HG02938 (cell line): ENCODE measurements around the gene LAMTOR3.

Source experiments
- ATAC-seq: cut with Tn5 transposase; IDR thresholded peaks from one replicate; pipeline ENCODE4 v1.9.1; 2021; ENCODE audit warnings: mild to moderate bottlenecking, moderate library complexity; ENCODE audit not compliant: unreplicated experiment

LAMTOR3 gene

GRCh38 chr4:99894161-99894997 lies at the start of gene LAMTOR3:
LAMTOR3 (minus strand) TSS chr4:99894427; CDS start chr4:99893963, 464 bp downstream.
- ATAC-seq: peak; percentile 100

DNA sequence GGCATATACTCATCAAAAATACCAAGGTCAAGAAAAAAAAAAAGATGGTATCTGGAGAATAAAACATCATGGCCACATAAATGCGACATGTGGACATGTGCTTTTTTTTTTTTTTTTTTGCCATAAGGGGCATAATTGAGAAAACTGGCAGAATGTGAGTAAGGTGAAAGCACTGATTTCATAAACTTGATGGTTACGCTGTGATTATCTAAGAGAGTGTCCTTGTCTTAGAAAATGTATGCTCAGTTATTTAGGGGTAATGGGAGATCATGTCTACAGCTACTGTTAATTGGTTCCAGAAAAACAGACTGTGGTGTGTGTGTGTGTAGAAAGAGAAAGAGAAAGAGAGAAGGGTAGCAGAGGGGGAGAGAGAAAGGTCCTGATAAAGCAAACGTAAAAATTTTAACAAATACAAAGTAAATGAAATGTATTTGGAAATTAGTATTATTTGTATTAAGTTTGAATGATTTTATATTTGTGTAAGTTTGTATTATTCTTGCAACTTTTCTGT lies 44.1 kb upstream of the LAMTOR3 start:
- no peak for ATAC-seq

- ATAC-seq: no peak
Observed at GRCh38 chr4:99934891-99935290, 40.7 kb upstream of the LAMTOR3 start.

GRCh38 chr4:99927566-99927965 lies 33.3 kb upstream of the LAMTOR3 start:
- no peak for ATAC-seq

DNA sequence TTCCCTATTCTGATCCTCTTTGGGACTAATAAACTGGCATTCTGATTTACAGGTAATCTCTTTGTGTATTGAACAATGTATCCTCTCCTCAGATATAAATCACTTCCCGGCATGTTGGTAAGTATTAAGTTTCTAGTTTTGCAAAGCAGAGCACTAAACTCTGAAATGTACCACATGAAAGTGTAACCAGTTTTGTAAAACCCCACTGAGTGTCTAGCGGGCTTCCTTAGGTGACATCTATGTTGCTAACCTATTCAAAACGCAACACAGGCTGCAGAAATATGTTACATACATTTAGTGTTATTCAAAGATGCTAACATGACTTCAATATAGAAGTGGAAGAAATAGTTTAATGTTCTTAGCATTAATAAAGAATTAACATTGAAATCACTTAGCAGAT lies 26.9 kb upstream of the LAMTOR3 start:
- no peak for ATAC-seq

DNA sequence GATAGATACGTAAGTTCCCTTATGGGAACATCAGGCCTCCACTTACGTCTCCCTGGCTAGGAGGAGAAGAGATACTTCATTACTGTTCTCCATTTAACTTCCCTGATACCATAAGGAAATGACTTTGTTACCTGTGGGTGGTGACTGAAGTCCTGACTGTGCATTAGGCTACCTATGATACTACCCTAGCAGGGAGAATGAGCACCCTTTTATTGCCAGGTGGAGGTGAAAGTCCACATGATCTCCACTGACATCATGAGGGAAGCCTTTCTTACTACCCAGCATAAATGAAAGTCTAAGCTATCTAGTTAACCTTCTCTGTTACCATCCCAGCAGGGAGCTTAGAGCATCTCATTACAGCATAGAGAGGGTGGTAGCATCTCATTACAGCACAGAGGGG lies 24.4 kb upstream of the LAMTOR3 start:
- no peak for ATAC-seq

DNA sequence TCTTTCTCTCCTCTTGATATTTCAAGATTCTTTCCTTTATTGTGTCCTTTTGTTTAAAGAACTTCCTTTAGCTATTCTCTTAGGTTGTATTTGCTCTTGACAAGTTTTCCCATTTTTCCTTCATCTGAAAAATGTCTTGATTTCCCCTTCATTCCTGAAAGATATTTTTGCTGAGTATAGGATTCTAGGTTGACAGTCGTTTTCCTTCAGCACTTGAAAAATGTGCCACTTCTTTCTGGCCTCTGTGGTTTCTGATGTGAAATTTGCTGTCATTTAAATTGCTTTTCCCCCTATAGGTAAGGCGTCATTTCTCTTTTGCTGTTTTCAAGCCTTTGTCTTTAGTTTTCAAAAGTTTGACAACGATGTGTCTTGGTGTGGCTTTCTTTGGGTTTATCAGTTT lies 23.3 kb upstream of the LAMTOR3 start:
- no peak for ATAC-seq

DNA sequence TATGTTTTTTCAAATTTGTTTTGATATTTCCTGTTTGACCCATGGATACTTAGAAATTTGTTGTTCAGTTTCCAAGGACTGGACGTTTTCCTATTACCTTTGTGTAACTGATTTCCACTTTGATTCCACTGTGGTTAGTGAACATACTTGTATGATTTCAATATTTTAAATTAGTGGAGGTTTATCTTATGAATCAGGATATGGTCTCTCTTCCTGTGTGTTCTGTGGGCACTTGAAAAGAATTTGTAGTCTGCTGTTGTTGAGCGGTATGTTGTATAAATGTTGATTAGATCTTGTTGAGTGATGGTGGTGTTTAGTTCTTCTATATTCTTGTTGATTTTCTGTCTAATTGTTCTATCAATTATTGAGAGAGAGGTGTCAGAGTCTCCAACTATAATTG lies 21.2 kb upstream of the LAMTOR3 start:
- no peak for ATAC-seq

DNA sequence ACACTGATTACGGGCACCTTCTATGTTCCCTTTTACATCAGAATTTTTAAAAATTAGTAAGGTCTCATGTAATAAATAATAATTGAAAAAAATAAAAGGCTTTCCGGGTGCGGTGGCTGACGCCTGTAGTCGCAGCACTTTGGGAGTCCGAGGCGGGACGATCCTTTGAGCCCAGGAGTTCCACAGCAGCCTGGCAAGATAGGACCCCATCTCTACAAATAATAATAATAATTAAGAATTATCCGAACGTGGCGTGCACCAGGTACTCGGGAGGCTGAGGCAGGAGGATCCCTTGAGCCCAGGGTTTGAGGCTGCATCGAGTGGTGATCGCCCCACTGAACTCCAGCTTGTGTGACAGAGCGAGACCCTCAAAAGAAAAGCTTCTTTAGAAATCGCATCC lies 771 bp upstream of the LAMTOR3 start:
- no peak for ATAC-seq

DNA sequence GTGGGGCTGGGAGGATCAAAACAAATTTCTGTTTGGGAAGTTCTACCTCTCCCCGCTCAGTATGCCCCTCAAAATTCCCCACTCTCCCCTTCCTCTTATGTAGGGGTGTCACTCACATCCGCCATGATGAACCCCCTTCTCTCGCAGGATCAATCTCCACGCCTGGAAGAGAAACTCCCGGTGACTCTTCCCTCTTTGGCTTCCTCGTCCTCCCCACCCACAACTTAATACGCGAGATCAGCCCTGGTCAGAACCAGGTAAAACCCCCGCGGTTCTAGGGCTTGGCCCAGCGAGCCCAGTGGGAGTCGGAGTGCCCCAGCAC lies 427 bp downstream of the LAMTOR3 start:
- no peak for ATAC-seq

- no peak for ATAC-seq
Observed at GRCh38 chr4:99893029-99893428, 1.2 kb downstream of the LAMTOR3 start.

- no peak for ATAC-seq
Observed at GRCh38 chr4:99891351-99891750, 2.9 kb downstream of the LAMTOR3 start.

- no peak for ATAC-seq
Observed at GRCh38 chr4:99887837-99888236, 6.4 kb downstream of the LAMTOR3 start.

DNA sequence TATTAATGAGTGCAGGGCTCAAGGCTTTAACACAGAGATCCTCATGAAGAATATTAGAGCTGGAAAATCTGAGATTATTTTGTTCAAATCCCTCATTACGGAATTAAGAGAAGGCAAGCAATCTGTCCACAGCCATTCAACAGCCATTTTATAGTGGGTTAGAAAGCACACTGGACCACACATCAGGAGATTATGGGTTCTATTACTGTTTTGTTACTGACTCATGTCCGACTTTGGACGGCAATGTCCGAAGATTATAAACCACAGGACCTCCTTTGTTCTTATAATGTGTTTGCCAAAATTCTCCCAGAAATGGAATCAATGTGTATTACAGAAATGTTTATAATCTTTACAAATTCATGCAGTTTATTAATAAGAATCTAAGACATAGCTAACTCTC lies 8.1 kb downstream of the LAMTOR3 start:
- no peak for ATAC-seq

DNA sequence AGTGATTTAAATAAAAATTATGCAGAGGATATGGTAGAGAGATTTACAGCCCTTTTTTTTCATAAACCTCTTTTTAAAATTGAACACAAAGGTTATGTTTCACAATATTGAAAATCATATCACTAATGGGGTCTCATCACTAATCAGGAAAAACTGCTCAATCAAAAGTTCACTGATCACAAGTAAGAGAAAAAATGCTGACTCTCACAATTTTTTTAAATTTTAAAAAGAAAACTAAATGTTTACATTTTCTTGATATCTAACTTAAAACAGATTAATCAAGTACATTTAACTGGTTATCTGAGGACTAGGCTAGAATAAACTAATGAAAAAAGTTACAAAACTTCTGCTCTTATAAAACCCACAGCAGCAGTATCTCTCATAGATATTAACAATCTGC lies 8.5 kb downstream of the LAMTOR3 start:
- ATAC-seq: no peak

DNA sequence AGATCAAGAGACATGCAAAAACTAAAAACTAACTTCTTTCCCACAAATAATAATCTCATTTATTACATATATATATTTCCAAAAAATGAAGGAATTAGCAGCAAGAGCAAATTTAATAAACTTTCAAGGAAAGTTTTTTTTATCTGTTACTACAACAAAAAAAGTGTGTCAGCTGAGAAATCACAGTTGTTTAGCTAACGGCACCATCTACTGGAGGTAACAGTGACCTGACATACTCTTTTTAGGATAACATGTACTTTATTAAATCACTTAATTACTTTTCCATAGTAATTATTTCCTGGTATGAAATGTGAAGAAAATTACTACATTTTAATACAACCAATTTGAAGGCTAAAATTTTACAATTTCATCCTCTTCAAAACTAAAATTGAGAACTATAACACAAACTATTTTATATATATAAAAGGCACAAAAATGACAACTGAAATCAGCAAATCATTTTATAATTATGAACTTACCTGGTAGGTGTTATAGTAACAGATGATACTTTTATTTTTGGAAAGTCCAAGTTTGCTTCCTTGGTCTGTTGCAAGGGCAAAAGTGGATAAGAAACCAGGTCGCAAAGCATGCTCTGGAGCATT lies 9.1 kb downstream of the LAMTOR3 start:
- no peak for ATAC-seq

DNA sequence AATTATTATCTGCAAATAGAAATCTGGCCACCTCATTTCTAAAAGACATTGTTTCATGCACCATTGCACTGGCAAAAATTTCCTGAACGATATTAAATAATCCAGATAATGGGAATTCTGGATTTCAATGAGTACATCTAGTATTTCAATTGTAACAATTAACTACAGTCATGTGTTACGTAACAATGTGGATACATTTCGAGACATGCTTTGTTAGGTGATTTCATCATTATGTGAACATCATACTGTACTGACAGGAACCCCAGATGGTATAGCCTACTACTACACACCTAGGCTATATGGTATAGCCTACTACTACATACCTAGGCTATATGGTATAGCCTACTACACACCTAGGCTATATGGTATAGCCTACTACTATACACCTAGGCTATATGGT lies 14.8 kb downstream of the LAMTOR3 start:
- ATAC-seq: no peak

DNA sequence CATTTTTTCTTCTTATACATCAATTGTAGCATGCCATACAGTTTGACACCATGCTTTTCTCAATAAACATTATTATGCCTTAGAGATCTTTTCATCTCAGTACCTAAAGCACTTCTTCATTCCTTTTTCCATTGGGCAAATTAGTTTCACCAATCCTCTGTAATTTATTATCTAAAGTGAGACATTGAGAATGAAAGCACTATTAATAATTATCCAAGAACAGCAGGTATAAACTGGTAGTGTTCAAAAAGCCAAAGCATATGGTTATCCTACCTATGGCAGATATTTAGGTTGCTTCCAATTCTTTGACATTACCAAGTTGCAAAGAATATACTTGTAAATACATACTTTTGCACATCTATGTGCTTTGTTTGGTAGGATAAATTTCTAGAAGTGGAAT lies 15.6 kb downstream of the LAMTOR3 start:
- ATAC-seq: no peak

DNA sequence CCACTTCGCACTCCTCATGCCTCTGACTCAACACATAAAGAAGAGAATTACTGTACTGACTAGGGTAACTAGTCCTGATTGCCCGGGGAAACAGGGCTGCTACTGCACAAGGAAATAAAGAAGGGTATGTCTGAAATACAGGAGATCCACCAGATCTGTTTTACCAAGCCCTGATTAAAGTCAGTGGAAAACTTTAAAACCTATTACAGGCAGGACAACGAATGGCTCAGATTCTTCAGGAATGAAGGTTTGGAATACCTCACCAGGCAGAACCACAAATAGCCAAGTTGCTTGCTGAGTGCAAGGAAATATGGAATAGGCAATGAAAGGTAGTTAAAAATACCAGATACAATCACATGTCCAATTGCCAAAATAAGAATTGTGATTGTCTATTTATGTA lies 17.3 kb downstream of the LAMTOR3 start:
- ATAC-seq: no peak

DNA sequence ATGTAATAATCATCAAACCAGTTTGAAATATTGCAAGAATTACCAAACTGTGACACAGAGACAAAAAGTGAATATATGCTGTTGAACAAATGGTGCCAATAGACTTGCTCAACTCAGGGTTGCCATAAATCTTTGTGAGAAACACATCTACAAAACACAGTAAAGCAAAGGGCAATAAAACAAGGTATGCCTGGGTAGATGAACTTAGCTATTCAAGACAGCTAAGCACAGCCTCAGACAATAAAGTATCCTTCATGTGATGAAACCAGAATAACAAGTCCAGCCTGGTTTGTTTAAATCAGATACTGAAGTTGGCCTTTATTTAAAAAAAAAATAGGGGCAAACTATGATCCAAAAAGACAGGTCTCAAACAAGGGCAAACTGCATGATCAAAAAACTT lies 19.2 kb downstream of the LAMTOR3 start:
- no peak for ATAC-seq

DNA sequence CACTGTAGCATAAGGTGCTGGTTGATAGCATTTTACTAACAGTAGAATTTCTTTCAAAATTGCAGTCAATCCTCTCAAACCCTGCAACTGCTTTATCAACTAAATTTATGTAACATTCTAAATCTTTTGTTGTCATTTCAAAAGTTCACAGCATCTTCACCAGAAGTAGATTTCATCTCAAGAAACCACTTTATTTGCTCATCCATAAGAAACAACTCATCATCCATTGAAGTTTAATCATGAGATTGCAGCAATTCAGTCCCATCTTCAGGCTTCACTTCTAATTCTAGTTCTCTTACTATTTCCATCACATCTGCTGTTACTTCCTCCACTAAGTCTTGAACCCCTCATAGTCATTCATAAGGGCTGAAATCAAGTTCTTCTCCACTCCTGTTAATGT lies 21.7 kb downstream of the LAMTOR3 start:
- ATAC-seq: no peak

DNA sequence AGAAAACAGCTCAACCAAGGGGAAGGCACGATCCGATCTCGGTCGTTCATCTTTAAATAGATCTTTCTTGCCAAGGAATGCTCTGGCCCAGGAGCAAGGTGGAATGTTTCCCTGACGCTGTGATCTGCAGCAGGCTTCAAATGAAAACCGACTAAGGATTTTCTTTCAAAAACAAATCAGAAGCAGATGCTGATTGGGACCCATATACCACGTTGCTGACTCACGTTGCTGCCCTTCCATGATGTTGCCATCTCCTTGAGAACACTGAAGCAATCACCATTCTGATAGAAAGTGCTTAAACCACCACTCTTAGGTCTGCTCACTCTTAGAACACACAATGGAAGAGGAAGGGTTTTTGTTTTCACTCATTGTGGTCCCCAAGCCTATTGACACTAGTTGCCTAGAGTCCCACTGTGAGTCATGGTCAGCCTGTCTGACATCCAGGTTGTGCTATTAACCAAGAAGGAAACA lies 26.1 kb downstream of the LAMTOR3 start:
- ATAC-seq: no peak
